ENCODE data around the gene CMC2. TPM values are rescaled to one million over a fixed set of nuclear protein-coding genes. Genes with fewer than 3 reads are reported as not detected.

The CMC2 gene
- total and polyA plus RNA-seq, 9 of the 15 experiments (the other 6 are each of a cell fraction or from before 2014, with no cell fraction given) = 122 to 501 (median 172) TPM

DNA sequence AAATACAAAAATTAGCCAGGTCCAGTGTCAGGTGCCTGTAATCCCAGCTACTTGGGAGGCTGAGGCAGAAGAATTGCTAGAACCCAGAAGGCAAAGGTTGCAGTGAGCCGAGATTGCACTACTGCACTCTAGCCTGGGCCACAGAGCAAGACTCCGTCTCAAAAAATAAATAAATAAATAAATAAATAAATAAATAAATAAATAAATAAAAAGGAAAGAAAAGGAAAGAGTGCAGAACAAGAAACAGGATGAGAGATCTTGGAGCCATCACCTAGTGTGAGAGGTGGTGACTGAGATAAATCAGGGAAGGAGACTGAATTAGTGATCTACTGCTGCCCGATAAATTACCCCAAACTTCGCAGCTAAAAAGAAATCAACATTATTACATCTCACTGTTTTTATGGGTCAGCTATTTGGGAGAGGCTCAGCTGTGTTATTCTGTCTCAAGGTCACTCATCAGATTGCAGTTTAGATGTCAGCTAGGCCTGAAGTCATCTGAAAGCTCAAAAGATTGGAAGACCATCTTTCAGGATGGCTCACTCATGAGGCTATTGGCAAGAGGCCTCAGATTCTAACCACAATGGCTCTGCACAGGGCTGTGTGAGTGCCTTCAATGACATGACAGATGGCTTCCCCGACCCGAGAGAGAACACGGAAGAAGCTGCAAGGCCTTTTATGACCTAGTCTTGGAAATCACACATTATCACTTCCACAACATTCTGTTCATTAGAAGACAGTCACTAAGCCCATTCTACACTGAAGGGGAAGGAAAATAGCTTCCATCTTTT, 66.4 kb downstream of the CMC2 start:
- no peak overlapping the region for H3K4me3 ChIP-seq
- no peak for FAIRE-seq
- intact Hi-C loops (cut with micrococcal nuclease) (no loop called here), in situ Hi-C loops (cut with MboI) (no loop called here)
- WGBS (ENCODE audit: insufficient coverage, low coverage, missing lambda C conversion rate) = under 1% methylated on average over 7 of the region's 7 CpGs
- no peaks in the 10 kb centered on the region for H4K20me1 ChIP-seq (replicated peaks; ENCODE audit: control insufficient read depth, insufficient read depth, low read length)
- no peaks in the 10 kb centered on the region for H3K9me1 ChIP-seq (ENCODE audit: control insufficient read depth, insufficient read depth, low read length)
- POLR2A ChIA-PET = interaction anchor here (0.6 kb wide), 1 partner anchor 136 kb away, joined by 3 read pairs; the partner anchor contains the start of gene C16orf46
- no peak overlapping the region for H3K4me2 ChIP-seq (ENCODE audit: insufficient read depth, low read length)
- H3K36me3 ChIP-seq (ENCODE audit: control insufficient read depth, insufficient read depth, low read length) = no peaks in the 10 kb centered on the region
- no peak overlapping the region for H3K9ac ChIP-seq (ENCODE audit: insufficient read depth in 1 of 2, low read depth in 2 of 2, low read length in 2 of 2)
- H3K9me3 ChIP-seq (replicated peaks; ENCODE audit: control insufficient read depth, insufficient read depth, low read depth, low read length) = no peaks in the 10 kb centered on the region
- no peaks in the 10 kb centered on the region for H3K4me1 ChIP-seq (replicated peaks in 1 of 2; ENCODE audit: control insufficient read depth in 2 of 2, insufficient read depth in 2 of 2, low read length in 2 of 2)
- H3K27me3 ChIP-seq (ENCODE audit: control insufficient read depth in 2 of 2, insufficient read depth in 2 of 2, low read length in 2 of 2) = peaks cover 30 to 41% of the 10 kb centered on the region in 2 experiments
- no peak for ATAC-seq
- peak; percentile 4 for TF ChIP-seq MEIS2 (IDR thresholded peaks at IDR 0.05; ENCODE audit: partially characterized antibody)
- no peak for TF ChIP-seq SFPQ (IDR thresholded peaks at IDR 0.05; ENCODE audit: low read depth, low read length)
- TF ChIP-seq GATAD2B (IDR thresholded peaks at IDR 0.05; ENCODE audit: borderline replicate concordance) = no peak
- no peak for TF ChIP-seq MTA2 (IDR thresholded peaks at IDR 0.05; ENCODE audit: low read depth)
- TF ChIP-seq HINFP (tag; conservative IDR thresholded peaks at IDR 0.05; ENCODE audit: low read depth) = peak; percentile 78
- no peak for DNase-seq (ENCODE audit: extremely low read depth in 1 of 4, low spot score in 3 of 4)
- H3K27ac ChIP-seq (ENCODE audit: extremely low read depth, low read depth, low read length) = no peak overlapping the region
- CTCF ChIA-PET (ENCODE audit: low intra/inter-chr PET ratio) = no interaction called here
- no peaks in the 10 kb centered on the region for H3K79me2 ChIP-seq (ENCODE audit: control insufficient read depth, insufficient read depth, low read length)
- no peak overlapping the region for H2AFZ ChIP-seq (ENCODE audit: low read depth, low read length)
- BruUV-seq (replicated peaks) = no TSS peak
